Measurements from ENCODE around the gene C1orf53. TPM values are rescaled to one million over a fixed set of nuclear protein-coding genes. Genes with fewer than 3 reads are reported as not detected.

C1orf53 gene
- total and polyA plus RNA-seq, 9 of the 15 experiments (the other 6 are each of a cell fraction or from before 2014, with no cell fraction given) = 0.31 to 3.2 (median 2.3) TPM

DNA sequence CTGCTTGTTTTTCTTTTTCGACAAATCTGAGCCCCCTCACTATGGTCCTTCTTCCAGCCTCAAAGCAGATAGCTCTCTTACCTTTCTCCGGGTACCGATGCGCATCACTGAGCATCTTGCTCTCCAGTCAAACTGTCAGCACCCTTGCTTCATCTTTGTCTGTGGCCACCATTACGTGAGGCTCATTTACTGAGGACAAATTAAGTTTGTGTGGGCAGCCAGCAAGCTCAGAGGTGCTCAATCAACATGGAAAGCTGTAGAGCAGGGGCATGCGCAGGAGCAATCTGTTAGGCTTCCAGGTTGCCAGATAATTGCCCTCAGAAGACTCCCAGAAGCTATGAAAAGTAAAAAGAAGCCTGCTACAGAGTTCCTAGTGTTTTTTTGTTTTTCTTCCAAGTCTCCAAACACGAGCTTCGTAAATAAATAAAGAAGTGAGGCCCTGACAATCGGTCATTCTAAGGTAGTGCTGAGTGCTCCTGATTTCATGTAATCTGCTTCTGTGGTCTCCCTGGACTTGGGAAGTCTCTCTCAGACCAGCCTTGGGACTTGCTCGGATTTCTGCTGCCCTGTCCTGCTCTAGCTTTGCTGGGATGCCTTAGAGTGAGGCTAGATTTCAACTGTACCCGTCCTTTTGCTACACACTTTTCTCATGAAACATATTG, 1.8 kb downstream of the C1orf53 start:
- Histone ChIP-seq H3K9me1 (ENCODE audit: control insufficient read depth, insufficient read depth, low read length) (no peaks in the 10 kb centered on the region), H3K27ac (ENCODE audit: extremely low read depth, low read depth, low read length) (no peak overlapping the region), H3K9me3 (replicated peaks; ENCODE audit: control insufficient read depth, insufficient read depth, low read depth, low read length) (no peaks in the 10 kb centered on the region), H3K9ac (ENCODE audit: insufficient read depth in 1 of 2, low read depth in 2 of 2, low read length in 2 of 2) (no peak overlapping the region), H3K4me2 (ENCODE audit: insufficient read depth, low read length) (no peak overlapping the region), H3K79me2 (ENCODE audit: control insufficient read depth, insufficient read depth, low read length) (0 out of 3 replicates have a peak, but pooled peaks cover 3% of the 10 kb centered on the region), H3K27me3 (ENCODE audit: control insufficient read depth in 2 of 2, insufficient read depth in 2 of 2, low read length in 2 of 2) (peaks cover 13 to 16% of the 10 kb centered on the region in 2 experiments), H4K20me1 (replicated peaks; ENCODE audit: control insufficient read depth, insufficient read depth, low read length) (no peaks in the 10 kb centered on the region), H3K4me1 (replicated peaks in 1 of 2; ENCODE audit: control insufficient read depth in 2 of 2, insufficient read depth in 2 of 2, low read length in 2 of 2) (peaks cover 5 to 10% of the 10 kb centered on the region in 2 experiments; a peak in 3 of 5 replicates), H3K36me3 (ENCODE audit: control insufficient read depth, insufficient read depth, low read length) (no peaks in the 10 kb centered on the region), H3K4me3 (no peak overlapping the region), H2AFZ (ENCODE audit: low read depth, low read length) (no peak overlapping the region; the same call in 1 of the 2 replicates)
- BruUV-seq (replicated peaks) = no TSS peak
- WGBS (ENCODE audit: insufficient coverage, low coverage, missing lambda C conversion rate) = 72% methylated on average over 11 of the region's 11 CpGs
- in situ Hi-C loops (cut with MboI) = no loop called here
- intact Hi-C loops (cut with micrococcal nuclease) = no loop called here
- ChIA-PET POLR2A (interaction anchor here (1.0 to 2.5 kb wide), 3 partner anchors 11 to 35 kb away, joined by 3 to 5 read pairs (median 3); no protein-coding TSS in a partner anchor), CTCF (ENCODE audit: low intra/inter-chr PET ratio) (no interaction called here)
- no peak for DNase-seq (ENCODE audit: extremely low read depth in 1 of 4, low spot score in 3 of 4)
- FAIRE-seq = no peak
- TF ChIP-seq, protein P1, sequence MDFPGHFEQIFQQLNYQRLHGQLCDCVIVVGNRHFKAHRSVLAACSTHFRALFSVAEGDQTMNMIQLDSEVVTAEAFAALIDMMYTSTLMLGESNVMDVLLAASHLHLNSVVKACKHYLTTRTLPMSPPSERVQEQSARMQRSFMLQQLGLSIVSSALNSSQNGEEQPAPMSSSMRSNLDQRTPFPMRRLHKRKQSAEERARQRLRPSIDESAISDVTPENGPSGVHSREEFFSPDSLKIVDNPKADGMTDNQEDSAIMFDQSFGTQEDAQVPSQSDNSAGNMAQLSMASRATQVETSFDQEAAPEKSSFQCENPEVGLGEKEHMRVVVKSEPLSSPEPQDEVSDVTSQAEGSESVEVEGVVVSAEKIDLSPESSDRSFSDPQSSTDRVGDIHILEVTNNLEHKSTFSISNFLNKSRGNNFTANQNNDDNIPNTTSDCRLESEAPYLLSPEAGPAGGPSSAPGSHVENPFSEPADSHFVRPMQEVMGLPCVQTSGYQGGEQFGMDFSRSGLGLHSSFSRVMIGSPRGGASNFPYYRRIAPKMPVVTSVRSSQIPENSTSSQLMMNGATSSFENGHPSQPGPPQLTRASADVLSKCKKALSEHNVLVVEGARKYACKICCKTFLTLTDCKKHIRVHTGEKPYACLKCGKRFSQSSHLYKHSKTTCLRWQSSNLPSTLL (IDR thresholded peaks at IDR 0.05) = no peak
- no peak for ATAC-seq
